H1 (cell line): ENCODE measurements around the gene DCP2.

Experiments used
- ATF3 ChIP-seq: IDR thresholded peaks from 2 replicates; pipeline ENCODE4 v1.6.1; 2011; ENCODE audit warnings: low read depth, mild to moderate bottlenecking, low read length; ENCODE audit not compliant: insufficient read depth
- CBX5 ChIP-seq: fragments of 300-800, 300-1000 bp; sonication (generic); IDR thresholded peaks from 2 replicates; pipeline ENCODE4 v1.7.1; 2016; ENCODE audit warnings: antibody characterized with exemption, low read length, low read depth
- CHD2 ChIP-seq: IDR thresholded peaks from 2 replicates; pipeline ENCODE4 v1.6.1; 2012; ENCODE audit warnings: low read length, improper control_type of control experiment
- EP300 ChIP-seq, 2 experiments: IDR thresholded peaks; 1 replicate in 1 of 2; 2 replicates in 1 of 2; pipeline ENCODE4 v1.6.1; 2011 to 2012; ENCODE audit warnings: low read depth in 2 of 2, low read length in 2 of 2, mild to moderate bottlenecking in 2 of 2, borderline replicate concordance in 1 of 2, inconsistent platforms in 1 of 2, moderate library complexity in 1 of 2
- NRF1 ChIP-seq: IDR thresholded peaks from 2 replicates; pipeline ENCODE4 v1.6.1; 2011; ENCODE audit warnings: mild to moderate bottlenecking, low read depth, low read length, improper control_type of control experiment
- POLR2A ChIP-seq, 2 experiments: IDR thresholded peaks; 1 replicate in 1 of 2; 2 replicates in 1 of 2; pipeline ENCODE4 v1.6.1; 2011; ENCODE audit warnings: low read depth in 2 of 2, low read length in 2 of 2, mild to moderate bottlenecking in 2 of 2; ENCODE audit errors: control extremely low read depth in 1 of 2
- SP1 ChIP-seq: IDR thresholded peaks from 2 replicates; pipeline ENCODE4 v1.6.1; 2011; ENCODE audit warnings: low read depth, low read length
- SP2 ChIP-seq: IDR thresholded peaks from 2 replicates; pipeline ENCODE4 v1.6.1; 2012; ENCODE audit warnings: mild to moderate bottlenecking, low read length, inconsistent platforms
- SUZ12 ChIP-seq: fragments of 200-600 bp; sonication (generic); IDR thresholded peaks from 2 replicates; pipeline ENCODE4 v1.6.1; 2012; ENCODE audit warnings: mild to moderate bottlenecking, inconsistent platforms, low read length, moderate library complexity, mixed read lengths
- TEAD4 ChIP-seq: IDR thresholded peaks from 2 replicates; pipeline ENCODE4 v1.6.1; 2012; ENCODE audit warnings: low read depth, low read length, inconsistent platforms, mixed read lengths
- YY1 ChIP-seq: IDR thresholded peaks from 2 replicates; pipeline ENCODE4 v1.6.1; 2011; ENCODE audit warnings: low read depth, mild to moderate bottlenecking, low read length
- ZNF274 ChIP-seq: IDR thresholded peaks from 2 replicates; pipeline ENCODE4 v1.7.0; 2012; ENCODE audit warnings: low read length, borderline replicate concordance; ENCODE audit errors: extremely low read depth
- TF ChIP-seq, protein P1 (sequence below), 3 experiments: IDR thresholded peaks; 1 replicate in 2 of 3; 2 replicates in 1 of 3; pipeline versions ENCODE4 v1.5.1 to v1.6.1; 2011; ENCODE audit warnings: low read length in 3 of 3, mild to moderate bottlenecking in 3 of 3, inconsistent platforms in 2 of 3, low read depth in 1 of 3, moderate library complexity in 1 of 3; ENCODE audit not compliant: insufficient read depth in 1 of 3; ENCODE audit errors: control extremely low read depth in 1 of 3

- TF ChIP-seq ATF3 (no peak), YY1 (no peak), CHD2 (no peak), EP300 (IDR thresholded peaks at IDR 0.05; ENCODE audit: borderline replicate concordance in 1 of 2, low read depth in 2 of 2, low read length in 2 of 2) (no peak), SUZ12 (no peak), ZNF274 (no peak), TEAD4 (no peak), SP1 (no peak), POLR2A (IDR thresholded peaks at IDR 0.05; ENCODE audit: control extremely low read depth in 1 of 2, low read depth in 2 of 2, low read length in 2 of 2) (no peak), NRF1 (no peak), CBX5 (no peak), SP2 (no peak)
- TF ChIP-seq, protein P1, sequence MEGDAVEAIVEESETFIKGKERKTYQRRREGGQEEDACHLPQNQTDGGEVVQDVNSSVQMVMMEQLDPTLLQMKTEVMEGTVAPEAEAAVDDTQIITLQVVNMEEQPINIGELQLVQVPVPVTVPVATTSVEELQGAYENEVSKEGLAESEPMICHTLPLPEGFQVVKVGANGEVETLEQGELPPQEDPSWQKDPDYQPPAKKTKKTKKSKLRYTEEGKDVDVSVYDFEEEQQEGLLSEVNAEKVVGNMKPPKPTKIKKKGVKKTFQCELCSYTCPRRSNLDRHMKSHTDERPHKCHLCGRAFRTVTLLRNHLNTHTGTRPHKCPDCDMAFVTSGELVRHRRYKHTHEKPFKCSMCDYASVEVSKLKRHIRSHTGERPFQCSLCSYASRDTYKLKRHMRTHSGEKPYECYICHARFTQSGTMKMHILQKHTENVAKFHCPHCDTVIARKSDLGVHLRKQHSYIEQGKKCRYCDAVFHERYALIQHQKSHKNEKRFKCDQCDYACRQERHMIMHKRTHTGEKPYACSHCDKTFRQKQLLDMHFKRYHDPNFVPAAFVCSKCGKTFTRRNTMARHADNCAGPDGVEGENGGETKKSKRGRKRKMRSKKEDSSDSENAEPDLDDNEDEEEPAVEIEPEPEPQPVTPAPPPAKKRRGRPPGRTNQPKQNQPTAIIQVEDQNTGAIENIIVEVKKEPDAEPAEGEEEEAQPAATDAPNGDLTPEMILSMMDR (IDR thresholded peaks at IDR 0.05; ENCODE audit: control extremely low read depth in 1 of 3, insufficient read depth in 1 of 3, low read depth in 1 of 3, low read length in 3 of 3): no peak
These were observed 3.6 kb upstream of the DCP2 start for GRCh38 chr5:112973036-112973435.
